WTC11 (cell line): ENCODE results near the gene ELF3. TPM values are rescaled to one million over a fixed set of nuclear protein-coding genes. Genes with fewer than 3 reads are reported as not detected.

Source experiments
- ATAC-seq: fragments of 200-7000 bp; cut with Tn5 transposase; 2 replicates; pipeline ENCODE4 v1.10.0; 2021; ENCODE audit warnings: mild to moderate bottlenecking, moderate library complexity
- CTCF ChIA-PET: fragments of 300-600 bp; sonication (Branson Sonifier 250); formaldehyde crosslinking; loops from one replicate; lab custom pipeline; 2021; ENCODE audit warnings: antibody characterized with exemption; lab: Charles Lee
- POLR2A ChIA-PET: fragments of 350-600 bp; sonication (Branson Sonifier 250); formaldehyde crosslinking; loops from one replicate; lab custom pipeline; 2021; ENCODE audit warnings: antibody characterized with exemption; lab: Charles Lee
- DNase-seq: peaks from one replicate; pipeline ENCODE4 v3.0.0; 2021; ENCODE audit warnings: low spot score
- H3K27ac Mint-ChIP-seq: 2 replicates; pipeline ENCODE4 v1.8.0; 2021; ENCODE audit warnings: mixed read lengths
- H3K27me3 Mint-ChIP-seq: 2 replicates; pipeline ENCODE4 v1.8.0; 2021; ENCODE audit warnings: low read depth, mild to moderate bottlenecking, moderate library complexity, mixed read lengths
- H3K36me3 Mint-ChIP-seq: 2 replicates; pipeline ENCODE4 v1.8.0; 2021; ENCODE audit warnings: mixed read lengths
- H3K4me1 Mint-ChIP-seq: 2 replicates; pipeline ENCODE4 v1.8.0; 2022; ENCODE audit warnings: mixed read lengths
- H3K4me3 Mint-ChIP-seq: 2 replicates; pipeline ENCODE4 v1.8.0; 2021; ENCODE audit warnings: mild to moderate bottlenecking, moderate library complexity, mixed read lengths
- H3K9me3 Mint-ChIP-seq: 2 replicates; pipeline ENCODE4 v1.8.0; 2021; ENCODE audit warnings: mixed read lengths
- AR ChIP-seq: fragments of 250-450 bp; sonication (Bioruptor Pico); IDR thresholded peaks from 2 replicates; pipeline ENCODE4 v1.9.0; 2021; ENCODE audit warnings: mild to moderate bottlenecking
- FOXK1 ChIP-seq: sonication (generic); formaldehyde crosslinking; IDR thresholded peaks from 2 replicates; pipeline ENCODE4 v1.8.0; 2022; ENCODE audit warnings: mild to moderate bottlenecking, moderate library complexity, missing genetic modification reagents
- FOXP4 ChIP-seq: sonication (generic); formaldehyde crosslinking; IDR thresholded peaks from 2 replicates; pipeline ENCODE4 v1.8.0; 2022; ENCODE audit warnings: mild to moderate bottlenecking, missing genetic modification reagents
- HMGA2 ChIP-seq: fragments of 250-450 bp; sonication (Bioruptor Pico); IDR thresholded peaks from 2 replicates; pipeline ENCODE4 v1.4.0; 2021; ENCODE audit warnings: mild to moderate bottlenecking, moderate library complexity
- HMGXB4 ChIP-seq: sonication (generic); formaldehyde crosslinking; IDR thresholded peaks from 2 replicates; pipeline ENCODE4 v1.8.1; 2023; ENCODE audit warnings: mild to moderate bottlenecking, moderate library complexity, missing genetic modification reagents
- JUN ChIP-seq: sonication (generic); formaldehyde crosslinking; IDR thresholded peaks from 2 replicates; pipeline ENCODE4 v1.8.0; 2023; ENCODE audit warnings: mild to moderate bottlenecking, missing genetic modification reagents
- MXD4 ChIP-seq: fragments of 250-450 bp; sonication (Bioruptor Pico); IDR thresholded peaks from 2 replicates; pipeline ENCODE4 v1.8.0; 2021; ENCODE audit warnings: mild to moderate bottlenecking, moderate library complexity, borderline replicate concordance
- NFATC4 ChIP-seq: fragments of 250-450 bp; sonication (Bioruptor Pico); IDR thresholded peaks from 2 replicates; pipeline ENCODE4 v1.9.0; 2021; ENCODE audit warnings: mild to moderate bottlenecking
- NFYB ChIP-seq: sonication (generic); formaldehyde crosslinking; conservative IDR thresholded peaks from 2 replicates; pipeline ENCODE4 v1.8.0; 2022; ENCODE audit warnings: low read depth, missing genetic modification reagents
- NR2C2 ChIP-seq: sonication (generic); formaldehyde crosslinking; IDR thresholded peaks from 2 replicates; pipeline ENCODE4 v1.8.0; 2022; ENCODE audit warnings: mild to moderate bottlenecking, missing genetic modification reagents
- OVOL2 ChIP-seq: fragments of 250-450 bp; sonication (Bioruptor Pico); IDR thresholded peaks from 2 replicates; pipeline ENCODE4 v1.9.0; 2021; ENCODE audit warnings: mild to moderate bottlenecking, borderline replicate concordance
- PRDM15 ChIP-seq: sonication (generic); formaldehyde crosslinking; IDR thresholded peaks from 2 replicates; pipeline ENCODE4 v1.8.0; 2022; ENCODE audit warnings: missing genetic modification reagents
- PRRX2 ChIP-seq: fragments of 250-450 bp; sonication (Bioruptor Pico); IDR thresholded peaks from 2 replicates; pipeline ENCODE4 v1.8.0; 2021; ENCODE audit warnings: mild to moderate bottlenecking
- TCF7 ChIP-seq: sonication (generic); formaldehyde crosslinking; IDR thresholded peaks from 2 replicates; pipeline ENCODE4 v1.8.0; 2022; ENCODE audit warnings: mild to moderate bottlenecking, low read depth, missing genetic modification reagents, moderate library complexity
- TEAD1 ChIP-seq: sonication (generic); formaldehyde crosslinking; IDR thresholded peaks from 2 replicates; pipeline ENCODE4 v1.8.0; 2022; ENCODE audit warnings: mild to moderate bottlenecking, missing genetic modification reagents
- ZBTB21 ChIP-seq: sonication (generic); formaldehyde crosslinking; IDR thresholded peaks from 2 replicates; pipeline ENCODE4 v1.8.1; 2023; ENCODE audit warnings: mild to moderate bottlenecking, missing genetic modification reagents, borderline replicate concordance
- ZBTB43 ChIP-seq: sonication (generic); formaldehyde crosslinking; IDR thresholded peaks from 2 replicates; pipeline ENCODE4 v1.8.1; 2023; ENCODE audit warnings: mild to moderate bottlenecking, missing genetic modification reagents
- ZNF512 ChIP-seq: sonication (generic); formaldehyde crosslinking; IDR thresholded peaks from 2 replicates; pipeline ENCODE4 v1.8.1; 2022; ENCODE audit warnings: missing genetic modification reagents, borderline replicate concordance
- ZSCAN18 ChIP-seq: fragments of 250-450 bp; sonication (Bioruptor Pico); IDR thresholded peaks from 2 replicates; pipeline ENCODE4 v2.1.2; 2022; ENCODE audit warnings: mild to moderate bottlenecking, moderate library complexity
- total RNA-seq: library from RNA; stranded (reverse); gene quantifications from 3 replicates; pipeline ENCODE4 v1.2.3, GENCODE V29; 2021

ELF3 gene
- total RNA-seq, 1 experiment from 2014 or later: 15.0 TPM

- TF ChIP-seq ZSCAN18 (CRISPR knock-in tag) (no peak), TCF7 (no peak), MXD4 (no peak)
These were observed 3.7 kb downstream of the ELF3 start (continued) for GRCh38 chr1:202014060-202014459.

GRCh38 chr1:202014915-202015661 is 4.7 kb downstream of the ELF3 start:
- peaks cover 11% of the 10 kb centered on the region for H3K36me3 Mint-ChIP-seq
- CTCF ChIA-PET: interaction anchor here (2.0 kb wide), 1 partner anchor 10 kb away, joined by 4 read pairs; no protein-coding TSS in a partner anchor
- H3K4me1 Mint-ChIP-seq: peaks cover 33% of the 10 kb centered on the region

More at GRCh38 chr1:202014915-202015661, 4.7 kb downstream of the ELF3 start:
- H3K4me3 Mint-ChIP-seq: no peak overlapping the region
- ATAC-seq (no peak), DNase-seq (no peak)
- no peaks in the 10 kb centered on the region for H3K9me3 Mint-ChIP-seq
- no peak overlapping the region for H3K27ac Mint-ChIP-seq
- TF ChIP-seq AR (CRISPR knock-in tag): no peak
- no peak for TF ChIP-seq PRRX2 (CRISPR knock-in tag)
- no peak for TF ChIP-seq NFATC4 (CRISPR knock-in tag)
- TF ChIP-seq NFYB (CRISPR knock-in tag): no peak
- TF ChIP-seq FOXK1 (CRISPR knock-in tag): no peak
- TF ChIP-seq ZNF512 (CRISPR knock-in tag): no peak
- no peak for TF ChIP-seq PRDM15 (CRISPR knock-in tag)
- no peak for TF ChIP-seq ZBTB43 (CRISPR knock-in tag)
- TF ChIP-seq HMGA2 (CRISPR knock-in tag): no peak
- no peak for TF ChIP-seq HMGXB4 (CRISPR knock-in tag)
- no peak for TF ChIP-seq OVOL2 (CRISPR knock-in tag)
- TF ChIP-seq NR2C2: no peak
- TF ChIP-seq TEAD1: no peak
- TF ChIP-seq JUN (CRISPR knock-in tag): no peak
- TF ChIP-seq FOXP4 (CRISPR knock-in tag): no peak
- no peak for TF ChIP-seq ZBTB21
- no peaks in the 10 kb centered on the region for H3K27me3 Mint-ChIP-seq
- POLR2A ChIA-PET: interaction anchor here (0.6 to 1.2 kb wide), 2 partner anchors 31 to 120 kb away, joined by 3 to 5 read pairs; no protein-coding TSS in a partner anchor
